ENCODE data around the gene RAPH1. TPM values are rescaled to one million over a fixed set of nuclear protein-coding genes. Genes with fewer than 3 reads are reported as not detected.

RAPH1 gene
- total and polyA plus RNA-seq, 2 experiments from 2014 or later, result 5.0 to 36.2 TPM

DNA sequence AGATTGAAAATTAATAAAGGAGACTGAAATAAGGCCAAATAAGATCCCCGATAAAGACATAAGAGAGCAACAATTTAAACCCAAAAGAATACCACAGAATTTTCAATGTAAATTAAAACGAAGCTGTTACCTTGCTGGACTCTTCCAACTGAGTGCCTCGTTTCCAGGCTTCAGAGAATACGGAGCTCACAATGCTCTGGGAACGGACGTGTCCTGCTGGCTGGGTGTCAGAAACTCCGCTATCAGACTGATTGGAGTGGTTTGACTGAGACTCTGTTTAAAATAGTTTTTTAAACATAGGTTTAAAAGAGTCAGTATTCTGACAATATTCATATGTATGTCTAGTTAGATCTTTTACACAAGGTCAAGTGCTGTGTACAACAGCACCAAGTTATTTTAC is 90.4 kb downstream of the RAPH1 start:
- H3K36me3 Mint-ChIP-seq (ENCODE audit: low read depth), result peaks cover 21% of the 10 kb centered on the region
- H3K9me3 Mint-ChIP-seq, result no peaks in the 10 kb centered on the region
- no peaks in the 10 kb centered on the region for H3K4me1 ChIP-seq (ENCODE audit: insufficient read depth)
- no peaks in the 10 kb centered on the region; the same call in 1 of the 2 replicates for H4K20me1 ChIP-seq (replicated peaks; ENCODE audit: insufficient read depth)
- TF ChIP-seq STAT1 (IDR thresholded peaks at IDR 0.05; ENCODE audit: unreplicated experiment) (no peak), JUNB (IDR thresholded peaks at IDR 0.05; ENCODE audit: unreplicated experiment) (no peak), NANOG (IDR thresholded peaks at IDR 0.05; ENCODE audit: borderline replicate concordance) (no peak), ZNF114 (CRISPR knock-in tag; IDR thresholded peaks at IDR 0.05) (no peak), POLR2AphosphoS5 (IDR thresholded peaks at IDR 0.05; ENCODE audit: low read depth) (no peak), CREB1 (CRISPR knock-in tag; IDR thresholded peaks at IDR 0.05; ENCODE audit: low read depth) (no peak), EZH2 (IDR thresholded peaks at IDR 0.05; ENCODE audit: low read depth, unreplicated experiment) (no peak), ZNF331 (CRISPR knock-in tag; IDR thresholded peaks at IDR 0.05; ENCODE audit: low read depth) (no peak), EZH2phosphoT487 (IDR thresholded peaks at IDR 0.05; ENCODE audit: unreplicated experiment) (no peak)
- TF ChIP-seq, protein P1, sequence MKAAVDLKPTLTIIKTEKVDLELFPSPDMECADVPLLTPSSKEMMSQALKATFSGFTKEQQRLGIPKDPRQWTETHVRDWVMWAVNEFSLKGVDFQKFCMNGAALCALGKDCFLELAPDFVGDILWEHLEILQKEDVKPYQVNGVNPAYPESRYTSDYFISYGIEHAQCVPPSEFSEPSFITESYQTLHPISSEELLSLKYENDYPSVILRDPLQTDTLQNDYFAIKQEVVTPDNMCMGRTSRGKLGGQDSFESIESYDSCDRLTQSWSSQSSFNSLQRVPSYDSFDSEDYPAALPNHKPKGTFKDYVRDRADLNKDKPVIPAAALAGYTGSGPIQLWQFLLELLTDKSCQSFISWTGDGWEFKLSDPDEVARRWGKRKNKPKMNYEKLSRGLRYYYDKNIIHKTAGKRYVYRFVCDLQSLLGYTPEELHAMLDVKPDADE (IDR thresholded peaks at IDR 0.05), result no peak
- TF ChIP-seq, protein P2, sequence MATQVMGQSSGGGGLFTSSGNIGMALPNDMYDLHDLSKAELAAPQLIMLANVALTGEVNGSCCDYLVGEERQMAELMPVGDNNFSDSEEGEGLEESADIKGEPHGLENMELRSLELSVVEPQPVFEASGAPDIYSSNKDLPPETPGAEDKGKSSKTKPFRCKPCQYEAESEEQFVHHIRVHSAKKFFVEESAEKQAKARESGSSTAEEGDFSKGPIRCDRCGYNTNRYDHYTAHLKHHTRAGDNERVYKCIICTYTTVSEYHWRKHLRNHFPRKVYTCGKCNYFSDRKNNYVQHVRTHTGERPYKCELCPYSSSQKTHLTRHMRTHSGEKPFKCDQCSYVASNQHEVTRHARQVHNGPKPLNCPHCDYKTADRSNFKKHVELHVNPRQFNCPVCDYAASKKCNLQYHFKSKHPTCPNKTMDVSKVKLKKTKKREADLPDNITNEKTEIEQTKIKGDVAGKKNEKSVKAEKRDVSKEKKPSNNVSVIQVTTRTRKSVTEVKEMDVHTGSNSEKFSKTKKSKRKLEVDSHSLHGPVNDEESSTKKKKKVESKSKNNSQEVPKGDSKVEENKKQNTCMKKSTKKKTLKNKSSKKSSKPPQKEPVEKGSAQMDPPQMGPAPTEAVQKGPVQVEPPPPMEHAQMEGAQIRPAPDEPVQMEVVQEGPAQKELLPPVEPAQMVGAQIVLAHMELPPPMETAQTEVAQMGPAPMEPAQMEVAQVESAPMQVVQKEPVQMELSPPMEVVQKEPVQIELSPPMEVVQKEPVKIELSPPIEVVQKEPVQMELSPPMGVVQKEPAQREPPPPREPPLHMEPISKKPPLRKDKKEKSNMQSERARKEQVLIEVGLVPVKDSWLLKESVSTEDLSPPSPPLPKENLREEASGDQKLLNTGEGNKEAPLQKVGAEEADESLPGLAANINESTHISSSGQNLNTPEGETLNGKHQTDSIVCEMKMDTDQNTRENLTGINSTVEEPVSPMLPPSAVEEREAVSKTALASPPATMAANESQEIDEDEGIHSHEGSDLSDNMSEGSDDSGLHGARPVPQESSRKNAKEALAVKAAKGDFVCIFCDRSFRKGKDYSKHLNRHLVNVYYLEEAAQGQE (IDR thresholded peaks at IDR 0.05; ENCODE audit: unreplicated experiment), result no peak
- TF ChIP-seq, protein P3, sequence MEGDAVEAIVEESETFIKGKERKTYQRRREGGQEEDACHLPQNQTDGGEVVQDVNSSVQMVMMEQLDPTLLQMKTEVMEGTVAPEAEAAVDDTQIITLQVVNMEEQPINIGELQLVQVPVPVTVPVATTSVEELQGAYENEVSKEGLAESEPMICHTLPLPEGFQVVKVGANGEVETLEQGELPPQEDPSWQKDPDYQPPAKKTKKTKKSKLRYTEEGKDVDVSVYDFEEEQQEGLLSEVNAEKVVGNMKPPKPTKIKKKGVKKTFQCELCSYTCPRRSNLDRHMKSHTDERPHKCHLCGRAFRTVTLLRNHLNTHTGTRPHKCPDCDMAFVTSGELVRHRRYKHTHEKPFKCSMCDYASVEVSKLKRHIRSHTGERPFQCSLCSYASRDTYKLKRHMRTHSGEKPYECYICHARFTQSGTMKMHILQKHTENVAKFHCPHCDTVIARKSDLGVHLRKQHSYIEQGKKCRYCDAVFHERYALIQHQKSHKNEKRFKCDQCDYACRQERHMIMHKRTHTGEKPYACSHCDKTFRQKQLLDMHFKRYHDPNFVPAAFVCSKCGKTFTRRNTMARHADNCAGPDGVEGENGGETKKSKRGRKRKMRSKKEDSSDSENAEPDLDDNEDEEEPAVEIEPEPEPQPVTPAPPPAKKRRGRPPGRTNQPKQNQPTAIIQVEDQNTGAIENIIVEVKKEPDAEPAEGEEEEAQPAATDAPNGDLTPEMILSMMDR (conservative IDR thresholded peaks at IDR 0.05; ENCODE audit: low read depth in 2 of 2), result no peak
- TF ChIP-seq, protein P4, sequence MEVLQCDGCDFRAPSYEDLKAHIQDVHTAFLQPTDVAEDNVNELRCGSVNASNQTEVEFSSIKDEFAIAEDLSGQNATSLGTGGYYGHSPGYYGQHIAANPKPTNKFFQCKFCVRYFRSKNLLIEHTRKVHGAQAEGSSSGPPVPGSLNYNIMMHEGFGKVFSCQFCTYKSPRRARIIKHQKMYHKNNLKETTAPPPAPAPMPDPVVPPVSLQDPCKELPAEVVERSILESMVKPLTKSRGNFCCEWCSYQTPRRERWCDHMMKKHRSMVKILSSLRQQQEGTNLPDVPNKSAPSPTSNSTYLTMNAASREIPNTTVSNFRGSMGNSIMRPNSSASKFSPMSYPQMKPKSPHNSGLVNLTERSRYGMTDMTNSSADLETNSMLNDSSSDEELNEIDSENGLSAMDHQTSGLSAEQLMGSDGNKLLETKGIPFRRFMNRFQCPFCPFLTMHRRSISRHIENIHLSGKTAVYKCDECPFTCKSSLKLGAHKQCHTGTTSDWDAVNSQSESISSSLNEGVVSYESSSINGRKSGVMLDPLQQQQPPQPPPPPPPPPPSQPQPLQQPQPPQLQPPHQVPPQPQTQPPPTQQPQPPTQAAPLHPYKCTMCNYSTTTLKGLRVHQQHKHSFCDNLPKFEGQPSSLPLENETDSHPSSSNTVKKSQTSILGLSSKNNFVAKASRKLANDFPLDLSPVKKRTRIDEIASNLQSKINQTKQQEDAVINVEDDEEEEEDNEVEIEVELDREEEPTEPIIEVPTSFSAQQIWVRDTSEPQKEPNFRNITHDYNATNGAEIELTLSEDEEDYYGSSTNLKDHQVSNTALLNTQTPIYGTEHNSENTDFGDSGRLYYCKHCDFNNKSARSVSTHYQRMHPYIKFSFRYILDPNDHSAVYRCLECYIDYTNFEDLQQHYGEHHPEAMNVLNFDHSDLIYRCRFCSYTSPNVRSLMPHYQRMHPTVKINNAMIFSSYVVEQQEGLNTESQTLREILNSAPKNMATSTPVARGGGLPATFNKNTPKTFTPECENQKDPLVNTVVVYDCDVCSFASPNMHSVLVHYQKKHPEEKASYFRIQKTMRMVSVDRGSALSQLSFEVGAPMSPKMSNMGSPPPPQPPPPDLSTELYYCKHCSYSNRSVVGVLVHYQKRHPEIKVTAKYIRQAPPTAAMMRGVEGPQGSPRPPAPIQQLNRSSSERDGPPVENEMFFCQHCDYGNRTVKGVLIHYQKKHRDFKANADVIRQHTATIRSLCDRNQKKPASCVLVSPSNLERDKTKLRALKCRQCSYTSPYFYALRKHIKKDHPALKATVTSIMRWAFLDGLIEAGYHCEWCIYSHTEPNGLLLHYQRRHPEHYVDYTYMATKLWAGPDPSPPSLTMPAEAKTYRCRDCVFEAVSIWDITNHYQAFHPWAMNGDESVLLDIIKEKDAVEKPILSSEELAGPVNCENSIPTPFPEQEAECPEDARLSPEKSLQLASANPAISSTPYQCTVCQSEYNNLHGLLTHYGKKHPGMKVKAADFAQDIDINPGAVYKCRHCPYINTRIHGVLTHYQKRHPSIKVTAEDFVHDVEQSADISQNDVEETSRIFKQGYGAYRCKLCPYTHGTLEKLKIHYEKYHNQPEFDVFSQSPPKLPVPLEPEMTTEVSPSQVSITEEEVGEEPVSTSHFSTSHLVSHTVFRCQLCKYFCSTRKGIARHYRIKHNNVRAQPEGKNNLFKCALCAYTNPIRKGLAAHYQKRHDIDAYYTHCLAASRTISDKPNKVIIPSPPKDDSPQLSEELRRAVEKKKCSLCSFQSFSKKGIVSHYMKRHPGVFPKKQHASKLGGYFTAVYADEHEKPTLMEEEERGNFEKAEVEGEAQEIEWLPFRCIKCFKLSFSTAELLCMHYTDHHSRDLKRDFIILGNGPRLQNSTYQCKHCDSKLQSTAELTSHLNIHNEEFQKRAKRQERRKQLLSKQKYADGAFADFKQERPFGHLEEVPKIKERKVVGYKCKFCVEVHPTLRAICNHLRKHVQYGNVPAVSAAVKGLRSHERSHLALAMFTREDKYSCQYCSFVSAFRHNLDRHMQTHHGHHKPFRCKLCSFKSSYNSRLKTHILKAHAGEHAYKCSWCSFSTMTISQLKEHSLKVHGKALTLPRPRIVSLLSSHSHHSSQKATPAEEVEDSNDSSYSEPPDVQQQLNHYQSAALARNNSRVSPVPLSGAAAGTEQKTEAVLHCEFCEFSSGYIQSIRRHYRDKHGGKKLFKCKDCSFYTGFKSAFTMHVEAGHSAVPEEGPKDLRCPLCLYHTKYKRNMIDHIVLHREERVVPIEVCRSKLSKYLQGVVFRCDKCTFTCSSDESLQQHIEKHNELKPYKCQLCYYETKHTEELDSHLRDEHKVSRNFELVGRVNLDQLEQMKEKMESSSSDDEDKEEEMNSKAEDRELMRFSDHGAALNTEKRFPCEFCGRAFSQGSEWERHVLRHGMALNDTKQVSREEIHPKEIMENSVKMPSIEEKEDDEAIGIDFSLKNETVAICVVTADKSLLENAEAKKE (CRISPR knock-in tag; IDR thresholded peaks at IDR 0.05), result no peak
- H2AFZ ChIP-seq, result no peak overlapping the region
- DNase-seq (ENCODE audit: low spot score) (no peak), ATAC-seq (no peak)
- H3K27me3 ChIP-seq (ENCODE audit: insufficient read depth), result no peaks in the 10 kb centered on the region
- H3K79me2 ChIP-seq (replicated peaks; ENCODE audit: insufficient read depth), result no peaks in the 10 kb centered on the region
- H3K27ac ChIP-seq (ENCODE audit: low read depth), result no peak overlapping the region
- no peak overlapping the region for H3K4me2 ChIP-seq
- no peak overlapping the region; the same call in 1 of the 2 replicates for H3K27ac Mint-ChIP-seq
- H3K4me1 Mint-ChIP-seq, result peaks cover 9% of the 10 kb centered on the region
- H3K9me2 ChIP-seq (ENCODE audit: insufficient read depth), result no peaks in the 10 kb centered on the region
- H3F3A ChIP-seq (replicated peaks; ENCODE audit: low read depth), result no peaks in the 10 kb centered on the region
- peaks cover 7% of the 10 kb centered on the region; the same call in 1 of the 2 replicates for H3K36me3 ChIP-seq (ENCODE audit: insufficient read depth)
- no peak overlapping the region for H3K4me3 ChIP-seq
- H3K4me3 Mint-ChIP-seq, result no peak overlapping the region
- H3K27me3 Mint-ChIP-seq (ENCODE audit: insufficient read depth, low read depth, poor library complexity), result peaks cover 5% of the 10 kb centered on the region

All from GM23338 (cell line).